HG02970 (cell line): ENCODE data around the gene GPBP1L1.
"Not testable (repeated sequence)": the region's sequence is repeated elsewhere in the genome, so short reads cannot be mapped to it uniquely, and the experiment has no call there.

Experiments
- ATAC-seq: cut with Tn5 transposase; IDR thresholded peaks from one replicate; pipeline ENCODE4 v1.9.1; 2021; ENCODE audit warnings: mild to moderate bottlenecking, moderate library complexity, moderate number of reproducible peaks; ENCODE audit not compliant: unreplicated experiment, low FRiP score

GPBP1L1 gene

GRCh38 chr1:45682942-45683341, 3.4 kb downstream of the GPBP1L1 start:
- ATAC-seq = no peak

GRCh38 chr1:45679123-45679522, 7.2 kb downstream of the GPBP1L1 start:
- no peak for ATAC-seq

- ATAC-seq = no peak
These were observed 7.8 kb downstream of the GPBP1L1 start for GRCh38 chr1:45678489-45678888.

GRCh38 chr1:45677751-45678245, 8.5 kb downstream of the GPBP1L1 start:
- no peak for ATAC-seq

GRCh38 chr1:45676553-45676952, 9.8 kb downstream of the GPBP1L1 start:
- ATAC-seq = not testable (repeated sequence)

GRCh38 chr1:45674478-45674877, 11.9 kb downstream of the GPBP1L1 start:
- no peak for ATAC-seq

- ATAC-seq = no peak
These were observed 12.4 kb downstream of the GPBP1L1 start for GRCh38 chr1:45673956-45674355.

GRCh38 chr1:45669859-45670655, 16.3 kb downstream of the GPBP1L1 start:
- no peak for ATAC-seq

- no peak for ATAC-seq
These were observed 17.0 kb downstream of the GPBP1L1 start for GRCh38 chr1:45669379-45669778.

- no peak for ATAC-seq
These were observed 17.8 kb downstream of the GPBP1L1 start for GRCh38 chr1:45668526-45668925.

GRCh38 chr1:45667321-45668111, 18.8 kb downstream of the GPBP1L1 start:
- no peak for ATAC-seq

GRCh38 chr1:45666836-45667235, 19.5 kb downstream of the GPBP1L1 start:
- no peak for ATAC-seq

- ATAC-seq = no peak
These were observed 26.0 kb downstream of the GPBP1L1 start for GRCh38 chr1:45660336-45660735.

GRCh38 chr1:45659222-45659621, 27.1 kb downstream of the GPBP1L1 start:
- ATAC-seq = no peak

GRCh38 chr1:45658171-45658570, 28.2 kb downstream of the GPBP1L1 start:
- ATAC-seq = no peak

GRCh38 chr1:45656573-45657226, 29.6 kb downstream of the GPBP1L1 start:
- no peak for ATAC-seq

- no peak for ATAC-seq
These were observed 31.6 kb downstream of the GPBP1L1 start for GRCh38 chr1:45654540-45655280.

GRCh38 chr1:45647248-45648021, 38.9 kb downstream of the GPBP1L1 start:
- ATAC-seq = no peak

- no peak for ATAC-seq
These were observed 41.7 kb downstream of the GPBP1L1 start for GRCh38 chr1:45644661-45645060.

- no peak for ATAC-seq
These were observed 42.4 kb downstream of the GPBP1L1 start for GRCh38 chr1:45643978-45644377.
